NCI-H2171 treated with DMSO at 0.1 percent for 48 hours (cell line): Measurements from ENCODE around the gene SPATA31C1.
"Not testable (repeated sequence)": the region's sequence is repeated elsewhere in the genome, so short reads cannot be mapped to it uniquely, and the experiment has no call there.

Experiments
- DNase-seq: peaks from one replicate; lab custom pipeline; 2025; lab: John Stamatoyannopoulos, UW

SPATA31C1 gene

GRCh38 chr9:87886933-87887505 is 30.7 kb upstream of the SPATA31C1 start:
- no peak for DNase-seq

- no peak for DNase-seq
Measured at GRCh38 chr9:87887661-87888480, 29.9 kb upstream of the SPATA31C1 start.

GRCh38 chr9:87888501-87888900 is 29.3 kb upstream of the SPATA31C1 start:
- DNase-seq = no peak

GRCh38 chr9:87889065-87889881 is 28.5 kb upstream of the SPATA31C1 start:
- no peak for DNase-seq

GRCh38 chr9:87889882-87890252 is 27.9 kb upstream of the SPATA31C1 start:
- no peak for DNase-seq

GRCh38 chr9:87890837-87891236 is 26.9 kb upstream of the SPATA31C1 start:
- no peak for DNase-seq

- DNase-seq = no peak
Measured at GRCh38 chr9:87891754-87892153, 26.0 kb upstream of the SPATA31C1 start.

GRCh38 chr9:87892956-87893355 is 24.8 kb upstream of the SPATA31C1 start:
- DNase-seq = no peak

- no peak for DNase-seq
Measured at GRCh38 chr9:87894998-87895625, 22.6 kb upstream of the SPATA31C1 start.

GRCh38 chr9:87896891-87897290 is 20.9 kb upstream of the SPATA31C1 start:
- no peak for DNase-seq

GRCh38 chr9:87898151-87898550 is 19.6 kb upstream of the SPATA31C1 start:
- DNase-seq = no peak

GRCh38 chr9:87902371-87902770 is 15.4 kb upstream of the SPATA31C1 start:
- DNase-seq = not testable (repeated sequence)

GRCh38 chr9:87909310-87910041 is 8.3 kb upstream of the SPATA31C1 start:
- no peak for DNase-seq

GRCh38 chr9:87910821-87911220 is 6.9 kb upstream of the SPATA31C1 start:
- no peak for DNase-seq

GRCh38 chr9:87919013-87919412 is 1.3 kb downstream of the SPATA31C1 start:
- not testable (repeated sequence) for DNase-seq

GRCh38 chr9:87921561-87921960 is 3.8 kb downstream of the SPATA31C1 start:
- not testable (repeated sequence) for DNase-seq

GRCh38 chr9:87923012-87923411 is 5.2 kb downstream of the SPATA31C1 start:
- DNase-seq = not testable (repeated sequence)

- DNase-seq = not testable (repeated sequence)
Measured at GRCh38 chr9:87924851-87925250, 7.1 kb downstream of the SPATA31C1 start.

GRCh38 chr9:87929152-87929551 is 11.4 kb downstream of the SPATA31C1 start:
- not testable (repeated sequence) for DNase-seq

- not testable (repeated sequence) for DNase-seq
Measured at GRCh38 chr9:87934444-87934843, 16.7 kb downstream of the SPATA31C1 start.

GRCh38 chr9:87937352-87937751 is 19.6 kb downstream of the SPATA31C1 start:
- DNase-seq = not testable (repeated sequence)
